Caco-2 (cell line): ENCODE data around the gene TSEN34. TPM values are rescaled to one million over a fixed set of nuclear protein-coding genes. Genes with fewer than 3 reads are reported as not detected.

ENCODE experiments used
- BruUV-seq: library from RNA; stranded (reverse); fragments of 400-500 nt; replicated peaks from 2 replicates; lab custom pipeline; 2021; lab: Mats Ljungman, UMichigan
- CTCF ChIA-PET: fragments of 300-600 bp; sonication (Branson Sonifier 250); formaldehyde crosslinking; loops from one replicate; lab custom pipeline; 2022; ENCODE audit warnings: antibody characterized with exemption; lab: Charles Lee
- POLR2A ChIA-PET: fragments of 300-600 bp; sonication (Branson Sonifier 250); formaldehyde crosslinking; loops from one replicate; lab custom pipeline; 2022; ENCODE audit warnings: antibody characterized with exemption; lab: Charles Lee
- DNase-seq, 2 experiments: peaks; one replicate each; pipeline versions ENCODE4 v3.0.0 to v3.0.0-alpha.2; 2020 to 2022
- H3K27me3 ChIP-seq: replicated peaks from 2 replicates; pipeline ENCODE4 v1.6.0; 2011; ENCODE audit warnings: low read length; ENCODE audit not compliant: control insufficient read depth, insufficient read depth
- H3K36me3 ChIP-seq: 2 replicates; pipeline ENCODE4 v1.5.1; 2011; ENCODE audit warnings: low read length; ENCODE audit not compliant: control insufficient read depth, insufficient read depth
- H3K4me1 ChIP-seq: fragments of 250-450 bp; sonication (Bioruptor Pico); 2 replicates; pipeline ENCODE4 v1.5.1; 2020; ENCODE audit warnings: mild to moderate bottlenecking
- H3K4me3 ChIP-seq: 2 replicates; pipeline ENCODE4 v1.5.1; 2011; ENCODE audit warnings: low read depth, mild to moderate bottlenecking, control low read depth, low read length
- H3K9me3 ChIP-seq: fragments of 250-450 bp; sonication (Bioruptor Pico); 2 replicates; pipeline ENCODE4 v1.5.1; 2020; ENCODE audit warnings: mild to moderate bottlenecking, moderate library complexity
- H3K27ac Mint-ChIP-seq: one replicate; pipeline ENCODE4 v1.8.0; 2022; ENCODE audit warnings: mixed read lengths; ENCODE audit not compliant: unreplicated experiment
- H3K27me3 Mint-ChIP-seq: one replicate; pipeline ENCODE4 v1.8.0; 2022; ENCODE audit warnings: mixed read lengths; ENCODE audit not compliant: insufficient read depth, unreplicated experiment
- H3K36me3 Mint-ChIP-seq: one replicate; pipeline ENCODE4 v1.8.0; 2022; ENCODE audit warnings: mild to moderate bottlenecking, mixed read lengths; ENCODE audit not compliant: insufficient read depth, unreplicated experiment
- H3K4me1 Mint-ChIP-seq: one replicate; pipeline ENCODE4 v1.8.0; 2022; ENCODE audit warnings: low read depth, mixed read lengths; ENCODE audit not compliant: unreplicated experiment
- H3K4me3 Mint-ChIP-seq: one replicate; pipeline ENCODE4 v1.8.0; 2022; ENCODE audit warnings: mild to moderate bottlenecking, moderate library complexity, mixed read lengths; ENCODE audit not compliant: unreplicated experiment
- H3K9me3 Mint-ChIP-seq: one replicate; pipeline ENCODE4 v1.8.0; 2022; ENCODE audit warnings: mixed read lengths; ENCODE audit not compliant: unreplicated experiment
- CTCF ChIP-seq, 2 experiments: fragments of 200-600 bp in 1 of 2; IDR thresholded peaks; 1 replicate in 1 of 2; 2 replicates in 1 of 2; pipeline versions ENCODE4 v1.5.1 to v1.8.0; 2011 to 2022; ENCODE audit warnings: antibody characterized with exemption in 1 of 2, control low read depth in 1 of 2, inconsistent platforms in 1 of 2, low read depth in 1 of 2, low read length in 1 of 2, mild to moderate bottlenecking in 1 of 2, moderate library complexity in 1 of 2; ENCODE audit not compliant: insufficient read depth in 1 of 2, severe bottlenecking in 1 of 2, unreplicated experiment in 1 of 2
- intact Hi-C: fragments of 100-400 bp; cut with micrococcal nuclease; formaldehyde crosslinking; loops from one replicate; pipeline ENCODE4 v1.10.0; 2022; ENCODE audit not compliant: unreplicated experiment
- total RNA-seq: library from RNA; stranded (reverse); gene quantifications from 2 replicates; pipeline ENCODE4 v1.2.3, GENCODE V29; 2022

The TSEN34 gene
- total RNA-seq, 1 experiment from 2014 or later: 42.6 TPM

- peaks cover 45% of the 10 kb centered on the region for H3K36me3 Mint-ChIP-seq
- Histone ChIP-seq H3K9me3 (no peaks in the 10 kb centered on the region), H3K27me3 (no peaks in the 10 kb centered on the region), H3K36me3 (no peaks in the 10 kb centered on the region), H3K4me3 (no peak overlapping the region), H3K4me1 (0 out of 2 replicates have a peak, but pooled peaks cover 6% of the 10 kb centered on the region)
- H3K27ac Mint-ChIP-seq: no peak overlapping the region
- H3K4me3 Mint-ChIP-seq: no peak overlapping the region
- intact Hi-C loops: no loop called here
- ChIA-PET CTCF (interaction anchor here (1.7 kb wide), 1 partner anchor 10 kb away, joined by 4 read pairs; no protein-coding TSS in a partner anchor), POLR2A (no interaction called here)
- TF ChIP-seq CTCF (IDR thresholded peaks at IDR 0.05; ENCODE audit: insufficient read depth in 1 of 2, low read depth in 1 of 2, low read length in 1 of 2, severe bottlenecking in 1 of 2, unreplicated experiment in 1 of 2): no peak
- H3K9me3 Mint-ChIP-seq: no peaks in the 10 kb centered on the region
- H3K4me1 Mint-ChIP-seq: peaks cover 14% of the 10 kb centered on the region
- no peak for DNase-seq
- BruUV-seq: no TSS peak
- H3K27me3 Mint-ChIP-seq: no peaks in the 10 kb centered on the region
These were observed 7.7 kb upstream of the TSEN34 start for GRCh38 chr19:54183431-54183830.

GRCh38 chr19:54186351-54186750 lies 4.8 kb upstream of the TSEN34 start:
- DNase-seq: no peak
- Mint-ChIP-seq H3K4me3 (no peak overlapping the region), H3K9me3 (no peaks in the 10 kb centered on the region), H3K4me1 (peaks cover 14% of the 10 kb centered on the region), H3K27me3 (no peaks in the 10 kb centered on the region), H3K36me3 (peaks cover 56% of the 10 kb centered on the region), H3K27ac (no peak overlapping the region)
- Histone ChIP-seq H3K36me3 (no peaks in the 10 kb centered on the region), H3K27me3 (no peaks in the 10 kb centered on the region), H3K4me1 (0 out of 2 replicates have a peak, but pooled peaks cover 6% of the 10 kb centered on the region), H3K9me3 (no peaks in the 10 kb centered on the region), H3K4me3 (no peak overlapping the region)
- TF ChIP-seq CTCF (IDR thresholded peaks at IDR 0.05; ENCODE audit: insufficient read depth in 1 of 2, low read depth in 1 of 2, low read length in 1 of 2, severe bottlenecking in 1 of 2, unreplicated experiment in 1 of 2): no peak
- intact Hi-C loops: no loop called here
- ChIA-PET POLR2A (interaction anchor here (0.6 kb wide), 1 partner anchor 932 kb away, joined by 4 read pairs; no protein-coding TSS in a partner anchor), CTCF (no interaction called here)
- BruUV-seq: no TSS peak

GRCh38 chr19:54186934-54187381 lies 4.2 kb upstream of the TSEN34 start:
- no peak for TF ChIP-seq CTCF (IDR thresholded peaks at IDR 0.05; ENCODE audit: insufficient read depth in 1 of 2, low read depth in 1 of 2, low read length in 1 of 2, severe bottlenecking in 1 of 2, unreplicated experiment in 1 of 2)
- no TSS peak for BruUV-seq
- intact Hi-C loops: no loop called here
- peaks cover 62% of the 10 kb centered on the region for H3K36me3 Mint-ChIP-seq
- peak overlapping the region; percentile 98 for H3K27ac Mint-ChIP-seq
- no peaks in the 10 kb centered on the region for H3K9me3 Mint-ChIP-seq
- H3K36me3 ChIP-seq: no peaks in the 10 kb centered on the region
- peak overlapping the region; percentile 85 for H3K4me3 Mint-ChIP-seq
- CTCF ChIA-PET: interaction anchor here (3.4 kb wide), 1 partner anchor 14 kb away, joined by 56 read pairs; the partner anchor contains the start of gene TMC4
- no peaks in the 10 kb centered on the region for H3K27me3 ChIP-seq
- H3K27me3 Mint-ChIP-seq: no peaks in the 10 kb centered on the region
- DNase-seq: no peak
- H3K9me3 ChIP-seq: no peaks in the 10 kb centered on the region
- 0 out of 2 replicates have a peak, but pooled peaks cover 6% of the 10 kb centered on the region for H3K4me1 ChIP-seq
- POLR2A ChIA-PET: interaction anchor here (0.6 kb wide), 1 partner anchor 931 kb away, joined by 4 read pairs; no protein-coding TSS in a partner anchor
- no peak overlapping the region for H3K4me3 ChIP-seq
- H3K4me1 Mint-ChIP-seq: peaks cover 20% of the 10 kb centered on the region
